IPS DF 4.7 (cell line): ENCODE measurements around the gene MT1H.
"Not testable (repeated sequence)": the region's sequence is repeated elsewhere in the genome, so short reads cannot be mapped to it uniquely, and the experiment has no call there.

ENCODE experiments used
- DNase-seq: peaks from one replicate; pipeline ENCODE4 v3.0.0-alpha.2; 2013; ENCODE audit warnings: low spot score; ENCODE audit errors: extremely low read depth

MT1H gene

DNA sequence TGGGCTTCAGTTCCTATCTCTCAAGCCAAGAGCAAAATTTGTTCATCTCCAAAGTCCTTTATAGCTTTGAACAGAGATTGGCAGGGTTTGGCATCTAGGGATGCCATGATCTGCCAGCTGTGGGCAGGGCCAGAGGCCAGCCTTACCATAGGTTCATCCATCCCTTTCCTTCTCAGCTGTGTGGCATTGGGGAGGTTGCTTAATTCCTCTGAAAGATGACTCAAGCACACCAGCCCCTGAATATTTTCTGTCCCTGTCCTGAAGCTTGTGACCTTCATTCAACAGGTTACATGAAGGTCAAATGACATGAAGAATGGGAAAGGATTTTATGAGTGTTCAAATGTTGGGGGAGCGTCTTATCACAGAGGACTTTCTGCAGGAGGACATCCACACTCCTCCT is 5.1 kb upstream of the MT1H start:
- DNase-seq: no peak

GRCh38 chr16:56665286-56666261 is 4.0 kb upstream of the MT1H start:
- DNase-seq: not testable (repeated sequence)

DNA sequence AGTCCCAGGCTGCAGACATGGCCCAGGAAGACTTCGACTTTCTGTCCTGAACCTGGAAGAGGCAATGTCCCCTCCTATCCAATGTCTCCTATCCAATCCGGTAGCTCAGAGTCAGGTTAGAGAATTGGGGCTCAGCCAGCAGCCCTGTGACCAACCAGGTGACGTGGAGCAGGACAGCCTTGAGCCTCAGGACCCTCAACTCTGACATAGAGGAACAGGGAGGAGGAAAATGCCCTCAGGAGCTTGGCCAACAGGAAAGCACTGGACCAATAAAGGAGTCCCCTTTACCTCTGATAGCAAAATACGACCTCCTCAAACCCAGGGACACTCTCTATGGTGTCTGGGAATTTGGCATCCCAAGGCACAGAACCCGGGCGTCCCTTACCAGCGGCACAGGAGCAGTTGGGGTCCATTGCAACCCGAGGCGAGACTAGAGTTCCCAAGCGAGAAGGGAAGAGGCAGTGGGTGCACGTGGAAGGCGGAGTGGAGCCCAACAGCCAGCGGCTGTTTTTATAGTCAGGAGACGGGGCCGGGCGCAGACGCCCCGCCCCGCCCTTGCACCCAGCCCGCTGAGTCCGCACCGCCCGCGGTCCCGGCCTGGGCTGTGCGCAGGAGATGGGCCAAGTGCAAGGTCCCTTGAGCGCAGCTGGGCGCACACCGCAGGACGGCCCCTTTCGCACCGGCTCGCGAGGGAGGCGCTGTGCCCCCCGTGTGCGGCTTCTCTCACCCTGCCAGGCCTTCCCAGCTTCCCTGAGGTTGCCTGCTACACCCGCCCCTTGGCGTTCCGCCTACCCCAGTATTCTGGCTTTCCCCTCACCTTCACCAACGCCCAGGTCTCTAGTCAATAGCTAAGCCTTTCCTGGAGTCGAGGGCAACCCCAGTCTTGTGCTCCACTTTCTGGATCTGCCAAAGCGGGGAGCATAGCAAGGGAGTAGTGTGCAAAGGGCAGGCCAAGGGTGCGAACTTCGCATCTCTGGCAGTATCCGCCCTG is 1.7 kb upstream of the MT1H start, which contains the start of gene MT1G:
Gene MT1G, minus strand, starts transcription at position 485 of the 991 bp plus-strand sequence. Its CDS starts 72 bp downstream, at position 413.
- DNase-seq: no peak

GRCh38 chr16:56669840-56670619 is 416 bp downstream of the MT1H start:
- DNase-seq: no peak

- DNase-seq: no peak
Observed at GRCh38 chr16:56670620-56670934, 963 bp downstream of the MT1H start.

DNA sequence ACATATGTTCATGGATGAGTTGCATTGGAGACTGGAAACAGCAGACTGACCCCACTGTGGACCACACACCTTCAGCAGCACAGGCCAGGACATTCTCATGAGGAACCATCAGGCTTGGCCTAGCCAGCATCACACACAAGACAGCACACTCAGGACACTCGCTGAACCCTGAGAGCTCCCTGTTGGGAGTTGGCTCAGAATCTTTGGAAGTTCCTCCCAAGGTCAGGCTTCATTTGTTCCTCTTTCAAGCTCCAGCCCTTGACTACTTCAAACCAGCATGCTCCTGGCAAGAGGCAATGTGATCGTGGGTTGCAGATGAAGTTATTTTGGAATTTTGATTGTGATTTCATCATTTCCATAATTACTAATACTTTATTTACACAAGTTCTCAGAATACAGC is 2.1 kb downstream of the MT1H start:
- DNase-seq: not testable (repeated sequence)

DNA sequence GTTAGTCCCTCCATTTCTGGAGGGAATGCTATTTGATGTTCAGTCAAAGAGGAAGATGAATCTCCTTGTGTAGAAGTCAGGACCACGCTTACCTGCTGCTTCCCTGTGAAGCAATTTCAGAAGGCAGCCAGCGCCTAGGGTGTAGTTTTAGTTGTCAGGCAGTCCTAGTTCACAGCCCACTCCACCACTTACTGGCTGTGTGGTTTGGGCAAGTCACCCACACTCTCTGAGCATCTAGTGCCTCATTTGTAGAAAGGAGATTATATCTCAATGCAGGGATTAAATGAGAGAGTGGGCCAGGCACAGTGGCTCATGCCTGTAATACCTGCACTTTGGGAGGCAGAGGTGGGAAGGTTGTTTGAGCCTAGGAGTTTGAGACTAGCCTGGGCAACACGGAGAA is 2.6 kb downstream of the MT1H start:
- DNase-seq: not testable (repeated sequence)

GRCh38 chr16:56672761-56673536 is 3.3 kb downstream of the MT1H start:
- DNase-seq: no peak

DNA sequence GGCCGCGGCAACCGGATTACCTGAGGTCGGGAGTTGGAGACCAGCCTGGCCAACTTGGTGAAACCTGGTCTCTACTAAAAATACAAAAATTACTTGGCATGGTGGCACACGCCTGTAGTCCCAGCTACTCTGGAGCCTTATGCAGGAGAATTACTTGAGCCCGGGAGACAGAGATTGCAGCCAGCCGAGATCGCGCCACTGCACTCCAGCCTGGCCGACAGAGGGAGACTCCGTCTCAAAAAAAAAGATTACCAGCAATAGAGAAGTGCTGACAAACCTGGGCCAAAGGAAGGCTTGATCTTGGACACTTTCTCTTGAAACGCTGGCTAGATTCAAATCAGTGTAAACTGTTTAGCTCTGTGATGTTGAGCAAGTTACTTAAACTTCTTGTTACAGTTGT is 4.3 kb downstream of the MT1H start:
- no peak for DNase-seq

GRCh38 chr16:56674570-56674969 is 5.0 kb downstream of the MT1H start:
- not testable (repeated sequence) for DNase-seq

GRCh38 chr16:56675685-56676210 is 6.1 kb downstream of the MT1H start:
- DNase-seq: no peak

DNA sequence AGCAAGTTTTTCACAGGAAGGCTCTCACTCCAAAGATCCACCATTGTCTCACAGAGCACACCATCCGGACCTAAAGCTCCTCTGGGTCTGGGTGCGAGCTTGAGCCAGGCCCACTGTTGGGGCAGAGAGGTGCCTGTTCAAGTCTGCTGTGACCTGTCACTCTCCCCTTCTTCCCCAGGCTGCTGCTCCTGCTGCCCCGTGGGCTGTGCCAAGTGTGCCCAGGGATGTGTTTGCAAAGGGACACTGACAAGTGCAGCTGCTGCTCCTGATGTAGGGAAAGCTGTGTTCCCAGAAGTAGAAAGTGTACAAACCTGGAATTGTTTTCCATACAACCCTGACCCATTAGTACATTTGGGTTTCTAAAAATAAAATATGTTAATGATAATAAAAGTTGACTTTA is 7.9 kb downstream of the MT1H start:
- DNase-seq: no peak

GRCh38 chr16:56679078-56679730 is 9.6 kb downstream of the MT1H start:
- DNase-seq: no peak

DNA sequence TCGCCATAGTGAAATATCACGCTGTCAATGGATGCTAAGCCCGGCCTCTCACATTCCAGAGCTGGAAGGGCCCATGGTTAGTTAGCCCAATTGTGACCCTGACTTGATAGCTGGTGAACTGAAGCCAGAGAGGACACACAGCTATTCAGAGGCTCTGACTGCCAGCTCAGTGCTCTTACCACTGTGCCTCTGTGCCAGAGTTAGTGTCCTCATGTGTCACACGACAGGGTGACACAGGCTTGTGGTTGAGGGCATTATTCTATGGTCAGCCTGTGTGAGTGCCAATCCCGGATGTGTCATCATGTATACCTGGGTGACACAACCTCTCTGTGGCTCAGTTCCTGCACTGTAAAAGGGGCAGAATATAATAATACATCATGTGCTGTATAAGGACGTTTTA is 10.2 kb downstream of the MT1H start:
- no peak for DNase-seq

DNA sequence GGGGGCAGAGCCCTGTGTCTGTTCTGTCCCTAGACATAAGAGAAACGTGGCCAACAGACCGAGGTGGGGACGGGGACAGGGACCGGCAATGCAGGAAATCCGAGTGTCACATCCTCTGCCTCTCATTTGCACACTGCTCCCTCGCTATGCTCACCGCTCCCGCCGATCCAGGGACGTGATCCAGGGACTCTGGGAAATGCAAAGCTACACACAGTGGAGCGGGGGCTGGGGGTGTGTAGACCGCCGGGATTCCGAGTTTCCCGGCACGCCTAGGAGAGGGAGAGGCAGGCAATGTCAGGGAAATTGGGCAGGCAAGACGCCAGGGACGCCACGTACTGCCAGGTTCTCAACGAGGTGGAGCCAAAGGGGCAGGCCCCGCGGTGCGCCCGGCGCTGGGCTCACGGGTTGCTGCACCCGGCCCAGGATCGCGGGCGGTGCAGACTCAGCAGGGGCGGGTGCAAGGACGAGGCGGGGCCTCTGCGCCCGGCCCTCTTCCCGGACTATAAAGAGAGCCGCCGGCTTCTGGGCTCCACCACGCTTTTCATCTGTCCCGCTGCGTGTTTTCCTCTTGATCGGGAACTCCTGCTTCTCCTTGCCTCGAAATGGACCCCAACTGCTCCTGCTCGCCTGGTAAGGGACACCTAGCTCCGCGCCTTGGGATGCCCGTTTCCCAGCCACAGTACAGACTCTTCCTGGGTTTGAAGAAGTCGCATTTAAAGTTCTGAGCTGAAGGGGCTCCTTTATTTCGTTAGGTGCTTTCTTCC is 12.5 kb downstream of the MT1H start, which contains the start of gene MT1X:
Gene MT1X, plus strand, starts transcription at position 532 of the 764 bp plus-strand sequence. Its CDS starts 71 bp downstream, at position 603.
- DNase-seq: no peak

GRCh38 chr16:56682703-56683397 is 13.2 kb downstream of the MT1H start:
- no peak for DNase-seq

GRCh38 chr16:56683424-56684172 is 14.0 kb downstream of the MT1H start:
- DNase-seq: no peak
